A549 (cell line): Measurements from ENCODE around the gene TMPRSS11B. TPM values are rescaled to one million over a fixed set of nuclear protein-coding genes. Genes with fewer than 3 reads are reported as not detected.

ENCODE experiments used
- ATAC-seq, 2 experiments: fragments of 200-7000 bp in 1 of 2; fragments of >200 bp in 1 of 2; cut with Nextera tagmentation in 1 of 2; cut with Tn5 transposase in 1 of 2; 3 replicates each; pipeline versions ENCODE4 v1.8.0 to v1.9.1; 2018 to 2020; ENCODE audit warnings: mild to moderate bottlenecking in 1 of 2, moderate library complexity in 1 of 2
- CTCF ChIA-PET: fragments of 300-600 bp; sonication (Branson Sonifier 250); formaldehyde crosslinking; extraction: SDS; loops from one replicate; lab custom pipeline; 2021; ENCODE audit warnings: antibody characterized with exemption, inconsistent platforms; lab: Yijun Ruan, JAX
- POLR2A ChIA-PET: fragments of 350-600 bp; formaldehyde crosslinking; extraction: SDS; loops from one replicate; lab custom pipeline; 2021; ENCODE audit warnings: antibody characterized with exemption, inconsistent platforms; lab: Yijun Ruan, JAX
- DNase-seq, 2 experiments: peaks; one replicate each; pipeline versions ENCODE4 v3.0.0 to v3.0.0-alpha.2; 2011 to 2016; ENCODE audit warnings: low read depth in 1 of 2, low spot score in 1 of 2
- FAIRE-seq: peaks from 2 replicates; lab custom pipeline; 2011; peaks lifted over from hg19 to GRCh38; lab: Jason Lieb, UNC
- H3K27ac ChIP-seq, 2 experiments: fragments of >200 bp; sonication (Bioruptor Twin); formaldehyde crosslinking; 3 replicates each; pipeline ENCODE4 v1.5.1; 2016 to 2017
- H3K4me1 ChIP-seq: fragments of >200 bp; sonication (Bioruptor Twin); formaldehyde crosslinking; 3 replicates; pipeline ENCODE4 v1.6.1; 2016
- H3K4me2 ChIP-seq: fragments of >200 bp; sonication (Bioruptor Twin); formaldehyde crosslinking; 3 replicates; pipeline ENCODE4 v1.6.1; 2016
- H3K4me3 ChIP-seq: fragments of >200 bp; sonication (Bioruptor Twin); formaldehyde crosslinking; 3 replicates; pipeline ENCODE4 v1.5.1; 2016
- H3K9me3 ChIP-seq: fragments of >200 bp; sonication (Bioruptor Twin); formaldehyde crosslinking; 3 replicates; pipeline ENCODE4 v1.6.1; 2016
- CBX8 ChIP-seq: fragments of 200-600 bp; sonication (generic); IDR thresholded peaks from 2 replicates; pipeline ENCODE4 v1.6.1; 2016
- CEBPB ChIP-seq, 2 experiments: fragments of >200 bp in 1 of 2; sonication (Bioruptor Twin) in 1 of 2; formaldehyde crosslinking in 1 of 2; IDR thresholded peaks; 2 replicates each; pipeline ENCODE4 v1.6.1; 2012 to 2016
- EHMT2 ChIP-seq: fragments of 200-600 bp; sonication (generic); IDR thresholded peaks from 2 replicates; pipeline ENCODE4 v1.6.1; 2016; ENCODE audit warnings: antibody characterized with exemption, low read depth, mild to moderate bottlenecking, moderate library complexity
- ELK1 ChIP-seq: fragments of 150-350 bp; IDR thresholded peaks from 2 replicates; pipeline ENCODE4 v1.6.1; 2014; ENCODE audit warnings: low read depth, mild to moderate bottlenecking, low read length
- EP300 ChIP-seq, 2 experiments: fragments of >200 bp; sonication (Bioruptor Twin); formaldehyde crosslinking; IDR thresholded peaks; 2 replicates in 1 of 2; 3 replicates in 1 of 2; pipeline ENCODE4 v1.6.1; 2016 to 2017
- FOXS1 ChIP-seq: fragments of 250-450 bp; sonication (Bioruptor Pico); IDR thresholded peaks from 2 replicates; pipeline ENCODE4 v1.5.0; 2020; ENCODE audit warnings: mild to moderate bottlenecking, moderate library complexity
- GATA3 ChIP-seq: IDR thresholded peaks from 2 replicates; pipeline ENCODE4 v1.6.1; 2012; ENCODE audit warnings: borderline replicate concordance
- HES2 ChIP-seq: fragments of >200 bp; sonication (Bioruptor Twin); formaldehyde crosslinking; IDR thresholded peaks from 2 replicates; pipeline ENCODE4 v1.6.1; 2016
- HEYL ChIP-seq: fragments of 250-450 bp; sonication (Bioruptor Pico); IDR thresholded peaks from 2 replicates; pipeline ENCODE4 v1.8.0; 2021; ENCODE audit warnings: mild to moderate bottlenecking, moderate library complexity
- HOXA7 ChIP-seq: fragments of 250-450 bp; sonication (Bioruptor Pico); IDR thresholded peaks from 2 replicates; pipeline ENCODE4 v1.5.0; 2020; ENCODE audit warnings: mild to moderate bottlenecking, moderate library complexity
- HOXB5 ChIP-seq: fragments of 250-450 bp; sonication (Bioruptor Pico); IDR thresholded peaks from 2 replicates; pipeline ENCODE4 v1.5.0; 2020; ENCODE audit warnings: mild to moderate bottlenecking, moderate library complexity
- MAFK ChIP-seq: fragments of 450-650 bp; IDR thresholded peaks from 2 replicates; pipeline ENCODE4 v1.6.1; 2014; ENCODE audit not compliant: partially characterized antibody
- MAX ChIP-seq: IDR thresholded peaks from 2 replicates; pipeline ENCODE4 v1.6.1; 2012
- NFE2L2 ChIP-seq: fragments of 150-350 bp; conservative IDR thresholded peaks from 2 replicates; pipeline ENCODE4 v1.6.1; 2014; ENCODE audit warnings: low read length
- POLR2A ChIP-seq: IDR thresholded peaks from 2 replicates; pipeline ENCODE4 v1.6.1; 2012; ENCODE audit warnings: mild to moderate bottlenecking, low read length
- RNF2 ChIP-seq: fragments of 200-600 bp; sonication (generic); IDR thresholded peaks from 2 replicates; pipeline ENCODE4 v1.6.1; 2016; ENCODE audit warnings: low read depth, mild to moderate bottlenecking, antibody characterized with exemption, moderate library complexity, borderline replicate concordance
- SMC3 ChIP-seq: fragments of >200 bp; sonication (Bioruptor Twin); formaldehyde crosslinking; IDR thresholded peaks from 3 replicates; pipeline ENCODE4 v1.6.1; 2018; ENCODE audit warnings: inconsistent platforms
- ZC3H11A ChIP-seq: fragments of 450-650 bp; IDR thresholded peaks from 2 replicates; pipeline ENCODE4 v1.6.1; 2014; ENCODE audit warnings: antibody characterized with exemption, mild to moderate bottlenecking
- ZFP36 ChIP-seq: fragments of 450-650 bp; IDR thresholded peaks from 2 replicates; pipeline ENCODE4 v1.6.1; 2014; ENCODE audit warnings: borderline replicate concordance; ENCODE audit not compliant: partially characterized antibody
- ZSCAN20 ChIP-seq: fragments of 250-450 bp; sonication (Bioruptor Pico); IDR thresholded peaks from 2 replicates; pipeline ENCODE4 v1.8.0; 2022; ENCODE audit warnings: mild to moderate bottlenecking, moderate library complexity
- WGBS: methylation state at CpG from one replicate; pipeline ENCODE4 v1.1.6; 2017; ENCODE audit errors: missing lambda C conversion rate; 5-methylcytosine and 5-hydroxymethylcytosine counted together
- polyA minus RNA-seq: library from RNA; depleted of rRNA, polyadenylated mRNA; stranded (reverse); fragments of >200 nt; gene quantifications from 2 replicates; pipeline ENCODE4 v1.2.3, GENCODE V29; 2011; rRNA and poly(A)+ RNA removed
- polyA plus RNA-seq, 4 experiments: library from polyadenylated mRNA; depleted of rRNA in 3 of 4; stranded (reverse); fragments of >200 nt; fragmentation: RNase III in 1 of 4; extraction: RNeasy Plus Mini Kit Qiagen cat#74134 plus additional on column Dnase treatment in 1 of 4; gene quantifications; 2 replicates in 3 of 4; 3 replicates in 1 of 4; pipeline ENCODE4 v1.2.3, GENCODE V29; 2011 to 2017
- TF ChIP-seq, protein P1 (sequence below): fragments of >200 bp; sonication (Bioruptor Twin); formaldehyde crosslinking; IDR thresholded peaks from 3 replicates; pipeline ENCODE4 v1.6.1; 2016
- TF ChIP-seq, protein P2 (sequence below): IDR thresholded peaks from 2 replicates; pipeline ENCODE4 v1.6.1; 2012; ENCODE audit warnings: low read depth, borderline replicate concordance

The TMPRSS11B gene, protein sequence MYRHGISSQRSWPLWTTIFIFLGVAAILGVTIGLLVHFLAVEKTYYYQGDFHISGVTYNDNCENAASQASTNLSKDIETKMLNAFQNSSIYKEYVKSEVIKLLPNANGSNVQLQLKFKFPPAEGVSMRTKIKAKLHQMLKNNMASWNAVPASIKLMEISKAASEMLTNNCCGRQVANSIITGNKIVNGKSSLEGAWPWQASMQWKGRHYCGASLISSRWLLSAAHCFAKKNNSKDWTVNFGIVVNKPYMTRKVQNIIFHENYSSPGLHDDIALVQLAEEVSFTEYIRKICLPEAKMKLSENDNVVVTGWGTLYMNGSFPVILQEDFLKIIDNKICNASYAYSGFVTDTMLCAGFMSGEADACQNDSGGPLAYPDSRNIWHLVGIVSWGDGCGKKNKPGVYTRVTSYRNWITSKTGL
- polyA plus RNA-seq (2011; rRNA removed) (not detected in 2 replicates), polyA plus RNA-seq (2017; fragmentation: RNase III; extraction: RNeasy Plus Mini Kit Qiagen cat#74134 plus additional on column Dnase treatment) (not detected in 3 replicates), polyA minus RNA-seq (not detected in 2 replicates)
- polyA plus RNA-seq (2012; cell fraction: cytosol; rRNA removed): not detected in 2 replicates
- polyA plus RNA-seq (2012; cell fraction: nucleus; rRNA removed): not detected in 2 replicates

GRCh38 chr4:68245594-68245993 is at the start of gene TMPRSS11B:
Gene TMPRSS11B (minus strand): TSS chr4:68245694. CDS start chr4:68245558, 136 bp downstream.
- FAIRE-seq: no peak
- POLR2A ChIA-PET: no interaction called here
- 89% methylated on average over 6 of the region's 6 CpGs for WGBS

DNA sequence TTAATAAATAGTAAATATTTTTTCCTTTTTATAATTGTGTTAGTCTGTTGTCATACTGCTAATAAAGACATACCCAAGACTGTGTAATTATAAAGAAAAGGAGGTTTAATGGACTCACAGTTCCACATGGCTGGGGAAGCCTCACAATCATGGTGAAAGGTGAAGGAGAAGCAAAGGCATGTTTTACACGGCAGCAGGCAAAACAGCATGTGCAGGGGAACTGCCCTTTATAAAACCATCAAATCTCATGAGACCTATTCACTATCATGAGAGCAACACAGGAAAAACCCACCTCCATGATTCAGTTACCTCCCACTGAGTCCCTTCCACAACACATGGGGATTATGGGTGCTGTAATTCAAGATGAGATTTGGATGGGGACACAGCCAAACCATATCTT is 45.8 kb upstream of the TMPRSS11B start:
- DNase-seq (no peak), FAIRE-seq (no peak), ATAC-seq (no peak)
- no peak overlapping the region for H3K4me3 ChIP-seq
- CTCF ChIA-PET: no interaction called here
- TF ChIP-seq GATA3 (no peak), SMC3 (no peak), CBX8 (no peak), MAFK (no peak), EP300 (IDR thresholded peaks at IDR 0.05) (no peak), ZC3H11A (no peak), MAX (no peak), HOXB5 (no peak), RNF2 (no peak), POLR2A (no peak), FOXS1 (CRISPR knock-in tag) (no peak), NFE2L2 (no peak)
- TF ChIP-seq, protein P1, sequence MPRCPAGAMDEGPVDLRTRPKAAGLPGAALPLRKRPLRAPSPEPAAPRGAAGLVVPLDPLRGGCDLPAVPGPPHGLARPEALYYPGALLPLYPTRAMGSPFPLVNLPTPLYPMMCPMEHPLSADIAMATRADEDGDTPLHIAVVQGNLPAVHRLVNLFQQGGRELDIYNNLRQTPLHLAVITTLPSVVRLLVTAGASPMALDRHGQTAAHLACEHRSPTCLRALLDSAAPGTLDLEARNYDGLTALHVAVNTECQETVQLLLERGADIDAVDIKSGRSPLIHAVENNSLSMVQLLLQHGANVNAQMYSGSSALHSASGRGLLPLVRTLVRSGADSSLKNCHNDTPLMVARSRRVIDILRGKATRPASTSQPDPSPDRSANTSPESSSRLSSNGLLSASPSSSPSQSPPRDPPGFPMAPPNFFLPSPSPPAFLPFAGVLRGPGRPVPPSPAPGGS: no peak
- TF ChIP-seq, protein P2, sequence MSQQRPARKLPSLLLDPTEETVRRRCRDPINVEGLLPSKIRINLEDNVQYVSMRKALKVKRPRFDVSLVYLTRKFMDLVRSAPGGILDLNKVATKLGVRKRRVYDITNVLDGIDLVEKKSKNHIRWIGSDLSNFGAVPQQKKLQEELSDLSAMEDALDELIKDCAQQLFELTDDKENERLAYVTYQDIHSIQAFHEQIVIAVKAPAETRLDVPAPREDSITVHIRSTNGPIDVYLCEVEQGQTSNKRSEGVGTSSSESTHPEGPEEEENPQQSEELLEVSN: no peak
- no peaks in the 10 kb centered on the region for H3K4me1 ChIP-seq
- 80% methylated on average over 1 of the region's 1 CpG for WGBS
- H3K4me2 ChIP-seq: no peak overlapping the region
- H3K9me3 ChIP-seq: no peaks in the 10 kb centered on the region
- POLR2A ChIA-PET: no interaction called here
- H3K27ac ChIP-seq: no peak overlapping the region

More at GRCh38 chr4:68245594-68245993, at the start of gene TMPRSS11B:
- H3K9me3 ChIP-seq: no peaks in the 10 kb centered on the region
- TF ChIP-seq ZFP36 (no peak), EHMT2 (no peak), HOXA7 (CRISPR knock-in tag) (no peak), HES2 (no peak), HEYL (CRISPR knock-in tag) (no peak), CEBPB (IDR thresholded peaks at IDR 0.05) (no peak), ELK1 (no peak), ZSCAN20 (no peak), MAFK (no peak)
- H3K4me3 ChIP-seq: no peak within 1 kb of the TSS
- no peak within 1 kb of the TSS for H3K4me2 ChIP-seq
- no peak within 1 kb of the TSS for H3K27ac ChIP-seq
- ATAC-seq (no peak), DNase-seq (no peak)
- CTCF ChIA-PET: no interaction called here
- H3K4me1 ChIP-seq: no peaks in the 10 kb centered on the region
